Endothelial cell of hepatic sinusoid (primary cell): Measurements from ENCODE around the gene EIF4G1.

Experiments
- in situ Hi-C: cut with HindIII; loops from 2 replicates; pipeline ENCODE4 v1.10.0; 2017; ENCODE audit warnings: low sequenced_read_pairs

The EIF4G1 gene

GRCh38 chr3:184300378-184300720, 14.1 kb upstream of the EIF4G1 start:
- in situ Hi-C loops: no loop called here

DNA sequence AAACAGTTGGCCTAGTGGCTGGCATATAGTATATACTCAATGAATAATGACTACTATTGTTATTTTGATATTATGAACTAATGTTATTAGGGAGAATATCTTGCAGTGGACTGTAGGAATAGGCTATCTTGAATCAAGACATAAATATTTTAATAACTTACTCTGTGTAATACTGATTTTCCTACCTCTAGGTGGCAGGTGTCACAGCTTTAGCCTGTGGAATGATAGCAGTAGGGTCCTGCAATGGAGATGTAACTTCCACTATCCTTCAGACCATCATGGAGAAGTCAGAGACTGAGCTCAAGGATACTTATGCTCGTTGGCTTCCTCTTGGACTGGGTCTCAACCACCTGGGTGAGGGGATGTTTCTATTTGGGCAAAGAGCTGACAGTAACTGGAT, 8.8 kb upstream of the EIF4G1 start:
- in situ Hi-C loops: no loop called here

GRCh38 chr3:184306341-184306972, 7.9 kb upstream of the EIF4G1 start:
- in situ Hi-C loops: no loop called here

DNA sequence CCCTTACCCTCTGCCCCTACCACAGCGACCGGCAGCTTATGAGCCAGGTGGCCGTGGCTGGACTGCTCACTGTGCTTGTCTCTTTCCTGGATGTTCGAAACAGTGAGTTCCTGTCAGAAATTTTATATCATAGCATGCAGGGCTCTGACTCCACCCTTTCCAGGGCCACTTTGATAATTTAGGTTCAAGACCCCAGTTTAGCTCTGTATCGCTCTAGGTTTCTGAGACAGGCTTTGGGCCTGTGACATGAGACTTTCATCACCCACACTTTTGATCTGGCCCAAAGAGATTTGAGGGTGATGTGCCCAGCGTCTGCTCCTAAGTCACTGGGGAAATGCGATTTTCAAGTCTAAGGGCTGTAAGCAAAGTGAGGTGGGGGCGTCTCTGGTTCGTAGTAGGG, 6.5 kb upstream of the EIF4G1 start:
- in situ Hi-C loops: no loop called here

DNA sequence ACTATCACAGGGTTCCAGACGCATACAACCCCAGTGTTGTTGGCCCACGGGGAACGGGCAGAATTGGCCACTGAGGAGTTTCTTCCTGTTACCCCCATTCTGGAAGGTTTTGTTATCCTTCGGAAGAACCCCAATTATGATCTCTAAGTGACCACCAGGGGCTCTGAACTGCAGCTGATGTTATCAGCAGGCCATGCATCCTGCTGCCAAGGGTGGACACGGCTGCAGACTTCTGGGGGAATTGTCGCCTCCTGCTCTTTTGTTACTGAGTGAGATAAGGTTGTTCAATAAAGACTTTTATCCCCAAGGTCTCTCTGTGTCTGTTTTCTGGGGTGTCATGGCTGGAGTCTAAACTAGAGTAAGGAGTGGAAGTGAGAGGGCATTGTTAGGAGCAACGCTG, 5.7 kb upstream of the EIF4G1 start:
- in situ Hi-C loops: no loop called here

GRCh38 chr3:184311633-184312032, 2.8 kb upstream of the EIF4G1 start:
- in situ Hi-C loops: no loop called here

GRCh38 chr3:184314700-184315542, 515 bp downstream of the EIF4G1 start:
- in situ Hi-C loops: loop anchor here (5.0 kb wide), 1 partner anchor 48 kb away; no protein-coding TSS in a partner anchor

- in situ Hi-C loops: loop anchor here (5.0 kb wide), 1 partner anchor 48 kb away; no protein-coding TSS in a partner anchor
Measured at GRCh38 chr3:184315543-184315867, 1.1 kb downstream of the EIF4G1 start.

DNA sequence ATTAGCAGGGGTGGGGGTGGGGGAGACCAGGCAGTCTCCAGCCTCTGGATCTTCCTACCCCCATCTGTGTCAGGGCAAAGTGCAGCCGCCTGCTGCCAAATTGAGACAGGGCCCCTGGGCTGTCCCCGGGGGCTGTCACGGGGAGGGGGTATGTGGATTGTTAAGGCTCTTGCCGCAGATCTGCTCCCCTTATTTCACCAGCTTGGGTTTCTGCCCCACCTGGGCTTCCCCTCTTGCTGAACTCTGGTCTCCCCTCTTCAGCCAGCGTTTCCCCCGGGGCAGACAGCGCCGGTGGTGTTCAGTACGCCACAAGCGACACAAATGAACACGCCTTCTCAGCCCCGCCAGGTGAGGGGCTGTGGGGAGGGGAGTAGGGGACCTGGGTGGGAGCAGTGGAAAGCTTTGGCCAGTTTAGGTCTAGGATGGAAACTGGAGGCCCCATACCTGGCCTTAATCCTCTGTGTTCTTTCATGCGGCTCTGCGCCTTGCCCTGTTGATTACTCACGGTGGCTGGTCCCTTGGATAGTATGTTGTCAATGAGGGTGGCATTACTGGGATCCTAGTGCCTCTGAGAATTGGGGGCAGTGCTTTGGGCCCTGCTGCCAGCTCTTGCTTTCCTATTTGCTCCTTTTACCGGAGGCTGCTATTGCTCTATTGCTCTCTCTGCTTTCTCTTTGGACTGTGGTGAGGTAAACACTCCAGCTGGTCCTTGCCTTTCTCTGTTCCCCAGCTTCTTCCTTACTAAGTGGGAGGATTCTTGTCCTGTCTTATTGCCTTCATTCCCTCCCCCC, 1.7 kb downstream of the EIF4G1 start:
- in situ Hi-C loops: loop anchor here (5.0 kb wide), 1 partner anchor 49 kb away; no protein-coding TSS in a partner anchor

- in situ Hi-C loops: loop anchor here (5.0 kb wide), 1 partner anchor 49 kb away; no protein-coding TSS in a partner anchor
Measured at GRCh38 chr3:184316792-184317191, 2.4 kb downstream of the EIF4G1 start.

DNA sequence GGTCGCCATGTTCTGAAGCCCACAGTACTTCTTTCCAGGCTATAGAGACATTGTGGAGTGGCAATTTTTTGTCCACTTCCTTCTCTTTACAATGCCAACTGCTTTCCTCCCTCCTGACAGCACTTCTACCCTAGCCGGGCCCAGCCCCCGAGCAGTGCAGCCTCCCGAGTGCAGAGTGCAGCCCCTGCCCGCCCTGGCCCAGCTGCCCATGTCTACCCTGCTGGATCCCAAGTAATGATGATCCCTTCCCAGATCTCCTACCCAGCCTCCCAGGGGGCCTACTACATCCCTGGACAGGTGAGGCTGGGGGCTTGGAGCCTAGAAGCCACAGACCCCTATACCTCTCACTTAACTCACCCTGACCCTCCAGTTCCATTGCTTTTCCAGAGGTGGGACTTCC, 2.8 kb downstream of the EIF4G1 start:
- in situ Hi-C loops: loop anchor here (5.0 kb wide), 1 partner anchor 50 kb away; no protein-coding TSS in a partner anchor

- in situ Hi-C loops: no loop called here
Measured at GRCh38 chr3:184320104-184320445, 5.7 kb downstream of the EIF4G1 start.

GRCh38 chr3:184321666-184322065, 7.3 kb downstream of the EIF4G1 start:
- in situ Hi-C loops: no loop called here

DNA sequence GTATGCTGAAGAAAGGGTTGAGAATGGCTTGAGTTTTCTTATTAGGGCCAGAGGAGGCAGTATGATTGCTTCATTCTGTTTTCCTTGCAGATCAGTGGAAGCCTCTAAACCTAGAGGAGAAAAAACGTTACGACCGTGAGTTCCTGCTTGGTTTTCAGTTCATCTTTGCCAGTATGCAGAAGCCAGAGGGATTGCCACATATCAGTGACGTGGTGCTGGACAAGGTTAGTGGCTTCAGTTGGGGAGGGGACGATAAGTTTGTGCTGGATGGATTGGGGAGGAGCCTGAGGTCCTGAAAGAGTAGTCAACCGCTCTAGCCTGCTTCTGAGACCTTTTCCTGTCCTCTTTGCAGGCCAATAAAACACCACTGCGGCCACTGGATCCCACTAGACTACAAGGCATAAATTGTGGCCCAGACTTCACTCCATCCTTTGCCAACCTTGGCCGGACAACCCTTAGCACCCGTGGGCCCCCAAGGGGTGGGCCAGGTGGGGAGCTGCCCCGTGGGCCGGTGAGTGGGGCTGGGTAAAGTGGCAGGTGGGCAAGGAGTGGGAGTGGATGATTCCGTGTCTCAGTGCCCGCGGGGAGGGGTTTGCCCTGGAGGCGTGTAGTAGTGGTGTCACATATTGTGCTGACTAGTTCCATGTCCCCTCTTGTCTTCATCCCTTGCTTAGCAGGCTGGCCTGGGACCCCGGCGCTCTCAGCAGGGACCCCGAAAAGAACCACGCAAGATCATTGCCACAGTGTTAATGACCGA, 8.5 kb downstream of the EIF4G1 start:
- in situ Hi-C loops: no loop called here

DNA sequence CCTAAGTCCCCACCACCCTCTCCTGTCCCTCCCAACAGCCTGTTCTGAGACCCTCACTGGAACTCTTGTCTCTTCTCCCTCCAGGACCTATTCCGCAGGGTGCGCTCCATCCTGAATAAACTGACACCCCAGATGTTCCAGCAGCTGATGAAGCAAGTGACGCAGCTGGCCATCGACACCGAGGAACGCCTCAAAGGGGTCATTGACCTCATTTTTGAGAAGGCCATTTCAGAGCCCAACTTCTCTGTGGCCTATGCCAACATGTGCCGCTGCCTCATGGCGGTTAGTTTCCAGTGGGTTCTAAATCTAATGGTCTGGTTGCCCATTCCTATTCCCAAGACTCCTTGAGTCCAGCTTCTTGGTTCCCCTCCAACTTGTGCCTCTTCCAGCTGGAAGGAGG, 9.3 kb downstream of the EIF4G1 start:
- in situ Hi-C loops: no loop called here

- in situ Hi-C loops: no loop called here
Measured at GRCh38 chr3:184325269-184325668, 10.9 kb downstream of the EIF4G1 start.

DNA sequence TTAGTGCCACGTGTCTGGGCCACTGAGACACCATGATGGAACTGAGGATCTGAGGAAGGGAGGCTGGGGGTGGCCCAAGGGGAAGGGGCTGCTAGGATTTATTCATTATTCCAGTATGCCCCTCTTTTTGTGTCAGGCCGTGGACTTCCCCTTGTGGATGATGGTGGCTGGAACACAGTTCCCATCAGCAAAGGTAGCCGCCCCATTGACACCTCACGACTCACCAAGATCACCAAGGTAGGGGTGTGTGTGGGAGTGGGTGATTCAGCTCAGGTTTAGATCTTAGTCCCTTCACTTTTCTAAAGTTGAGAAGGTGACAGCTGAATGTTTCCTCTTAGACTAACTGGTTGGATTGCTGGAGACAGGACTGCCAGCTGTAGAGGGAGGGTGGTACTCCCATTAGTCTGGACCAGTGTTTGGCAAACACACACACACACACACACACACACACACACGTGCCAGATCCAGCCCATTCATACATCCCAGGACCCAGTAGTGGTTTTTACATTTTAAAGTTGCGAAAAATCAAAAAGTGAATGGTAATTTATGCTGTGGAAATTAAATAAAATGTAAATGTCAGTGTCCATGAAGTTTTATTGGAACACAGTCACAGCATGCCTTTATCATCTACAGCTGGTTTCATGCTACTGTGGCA, 11.4 kb downstream of the EIF4G1 start:
- in situ Hi-C loops: no loop called here

- in situ Hi-C loops: no loop called here
Measured at GRCh38 chr3:184327171-184327570, 12.8 kb downstream of the EIF4G1 start.

- in situ Hi-C loops: no loop called here
Measured at GRCh38 chr3:184328516-184328915, 14.1 kb downstream of the EIF4G1 start.

GRCh38 chr3:184332370-184333090, 18.1 kb downstream of the EIF4G1 start:
- in situ Hi-C loops: no loop called here
